Cardiac muscle cell (in vitro differentiated cells and primary cell): ENCODE data around the gene SIRPB1. TPM values are rescaled to one million over a fixed set of nuclear protein-coding genes. Genes with fewer than 3 reads are reported as not detected.

Experiments used
- DNase-seq, 2 donors: peaks; one replicate each; pipeline versions ENCODE4 v3.0.0 to v3.0.0-alpha.2; 2010 to 2017; ENCODE audit warnings: low read depth in 1 of 2, low spot score in 1 of 2
- H3K27ac ChIP-seq: fragments of 200-600 bp; sonication (generic); 2 replicates; pipeline ENCODE4 v1.5.1; 2016
- H3K27me3 ChIP-seq: fragments of 200-600 bp; sonication (generic); 2 replicates; pipeline ENCODE4 v1.6.0; 2016; ENCODE audit warnings: control low read depth
- H3K36me3 ChIP-seq: fragments of 200-600 bp; sonication (generic); 2 replicates; pipeline ENCODE4 v1.5.1; 2016; ENCODE audit warnings: control low read depth
- H3K4me1 ChIP-seq: fragments of 200-600 bp; sonication (generic); 2 replicates; pipeline ENCODE4 v1.8.1; 2017; ENCODE audit warnings: low read depth, mild to moderate bottlenecking, mixed run types
- H3K4me3 ChIP-seq: fragments of 200-600 bp; sonication (generic); 2 replicates; pipeline ENCODE4 v1.5.1; 2016; ENCODE audit warnings: mild to moderate bottlenecking
- H3K9me3 ChIP-seq: fragments of 200-600 bp; sonication (generic); 2 replicates; pipeline ENCODE4 v1.5.1; 2017; ENCODE audit warnings: low read depth, mild to moderate bottlenecking, control low read depth
- CTCF ChIP-seq: IDR thresholded peaks from 2 replicates; pipeline ENCODE4 v1.5.1; 2012; ENCODE audit warnings: low read depth, mild to moderate bottlenecking, low read length
- polyA plus RNA-seq: library from polyadenylated mRNA; unstranded; fragments of >200 nt; fragmentation: Nextera tagmentation; extraction: Ambion mirVana; gene quantifications from 2 replicates; pipeline ENCODE4 v1.2.1, GENCODE V29; 2016
- total RNA-seq: library from RNA; depleted of rRNA; stranded (reverse); fragments of >200 nt; gene quantifications from 2 replicates; pipeline ENCODE4 v1.2.3, GENCODE V29; 2016

Gene SIRPB1
- total and polyA plus RNA-seq, 2 experiments from 2014 or later = not detected

- DNase-seq = no peak
- TF ChIP-seq CTCF = no peak
- Histone ChIP-seq H3K4me1 (no peaks in the 10 kb centered on the region), H3K9me3 (no peaks in the 10 kb centered on the region), H3K27ac (no peak overlapping the region), H3K27me3 (peaks cover 8% of the 10 kb centered on the region), H3K4me3 (no peak overlapping the region), H3K36me3 (no peaks in the 10 kb centered on the region)
Measured at GRCh38 chr20:1656844-1657243, 37.0 kb upstream of the SIRPB1 start.

DNA sequence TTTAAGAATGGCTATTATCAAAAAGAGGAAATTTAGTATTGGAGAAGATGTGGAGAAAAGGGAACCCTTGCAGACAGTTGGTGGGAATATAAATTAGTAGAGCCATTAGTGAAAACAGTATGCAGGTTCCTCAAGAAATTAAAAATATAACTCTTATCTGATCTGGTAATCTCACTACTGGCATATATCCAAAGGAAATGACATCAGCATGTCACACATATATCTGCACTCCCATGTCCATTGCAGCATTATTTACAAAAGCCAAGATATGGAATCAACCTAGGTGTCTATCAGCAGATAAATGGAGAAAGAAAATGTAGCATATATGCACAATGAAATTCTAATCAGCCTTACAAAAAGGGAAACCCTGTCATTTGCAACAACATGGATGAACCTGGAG lies 35.2 kb upstream of the SIRPB1 start:
- Histone ChIP-seq H3K36me3 (no peaks in the 10 kb centered on the region), H3K27me3 (peaks cover 8% of the 10 kb centered on the region), H3K4me3 (no peak overlapping the region), H3K9me3 (no peaks in the 10 kb centered on the region), H3K4me1 (no peaks in the 10 kb centered on the region), H3K27ac (no peak overlapping the region)
- no peak for DNase-seq
- no peak for TF ChIP-seq CTCF

- no peaks in the 10 kb centered on the region for H3K4me1 ChIP-seq
- no peak overlapping the region for H3K27ac ChIP-seq
- no peak overlapping the region for H3K4me3 ChIP-seq
- DNase-seq = no peak
- H3K9me3 ChIP-seq = no peaks in the 10 kb centered on the region
- TF ChIP-seq CTCF = no peak
- H3K27me3 ChIP-seq = no peaks in the 10 kb centered on the region
- H3K36me3 ChIP-seq = no peaks in the 10 kb centered on the region
Measured at GRCh38 chr20:1652960-1653359, 33.2 kb upstream of the SIRPB1 start.

DNA sequence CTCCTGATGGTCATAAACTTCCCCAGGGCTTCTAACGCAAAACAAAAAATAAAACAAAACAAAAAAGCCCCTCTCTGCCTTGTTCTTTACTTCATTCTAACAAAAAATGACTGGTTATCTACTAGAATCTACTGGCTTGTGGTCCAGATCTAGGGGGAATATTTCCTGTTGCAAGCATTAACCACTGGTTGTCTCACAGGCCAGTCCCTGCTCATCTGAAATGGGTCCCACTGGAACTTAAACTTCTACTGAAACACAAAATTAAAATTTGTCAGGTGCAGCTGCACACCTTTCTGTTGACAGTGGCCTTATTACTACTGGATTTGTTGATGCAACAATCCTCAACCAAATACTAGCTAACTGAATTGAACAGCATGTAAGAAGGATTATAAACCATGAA lies 32.3 kb upstream of the SIRPB1 start:
- no peak overlapping the region for H3K27ac ChIP-seq
- TF ChIP-seq CTCF = no peak
- no peak for DNase-seq

DNA sequence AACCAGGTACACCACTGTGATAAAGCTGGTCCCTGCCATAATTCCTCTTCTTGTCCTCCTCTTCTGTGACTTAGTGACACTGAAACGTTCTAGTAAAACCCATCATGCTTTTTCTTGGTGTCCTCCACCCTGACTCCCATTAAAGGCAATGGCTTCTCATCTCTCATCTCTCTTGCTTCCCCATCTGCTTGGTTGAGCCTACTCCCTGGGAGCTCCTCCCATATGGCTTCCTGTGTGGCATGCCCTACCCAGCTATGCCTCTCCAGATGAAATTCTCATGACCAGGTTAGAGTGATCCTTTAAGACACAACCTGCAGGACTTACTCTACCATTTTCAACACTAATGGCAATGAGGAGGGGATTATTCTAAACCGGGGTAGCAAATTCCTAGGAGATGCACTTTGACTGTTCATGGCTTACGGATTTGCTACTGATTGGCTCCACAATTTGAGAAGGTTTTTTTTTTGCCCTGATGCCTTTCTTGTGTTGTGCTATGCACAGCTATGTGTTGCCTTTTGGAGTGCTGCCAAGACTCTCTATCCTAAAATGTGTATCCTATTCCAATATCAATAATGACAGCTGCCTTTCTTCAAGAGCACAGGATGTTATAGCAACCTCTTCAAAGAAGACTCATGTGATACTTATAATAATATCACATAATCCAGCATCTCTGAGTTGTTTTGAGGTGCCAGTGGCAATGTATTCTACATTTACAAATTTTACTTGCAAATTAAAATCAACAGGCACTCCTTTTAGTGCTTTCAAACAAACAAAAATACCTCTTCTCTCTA lies 31.7 kb upstream of the SIRPB1 start:
- no peaks in the 10 kb centered on the region for H3K27me3 ChIP-seq
- no peak overlapping the region for H3K4me3 ChIP-seq
- no peak for DNase-seq
- no peaks in the 10 kb centered on the region for H3K4me1 ChIP-seq
- no peaks in the 10 kb centered on the region for H3K36me3 ChIP-seq
- no peak overlapping the region for H3K27ac ChIP-seq
- TF ChIP-seq CTCF = no peak
- H3K9me3 ChIP-seq = no peaks in the 10 kb centered on the region

More for the DNA sequence above, 32.3 kb upstream of the SIRPB1 start:
- no peaks in the 10 kb centered on the region for H3K36me3 ChIP-seq
- H3K4me1 ChIP-seq = no peaks in the 10 kb centered on the region
- no peak overlapping the region for H3K4me3 ChIP-seq
- no peaks in the 10 kb centered on the region for H3K27me3 ChIP-seq
- no peaks in the 10 kb centered on the region for H3K9me3 ChIP-seq
